ENCODE results near the gene TROAP. TPM values are rescaled to one million over a fixed set of nuclear protein-coding genes. Genes with fewer than 3 reads are reported as not detected.

Gene TROAP
- total and polyA plus RNA-seq, 2 experiments from 2014 or later, result 46.4 to 47.5 TPM

- Histone ChIP-seq H3K4me3 (no peak overlapping the region), H3K27me3 (ENCODE audit: insufficient read depth) (peaks cover 17% of the 10 kb centered on the region; the same call in 1 of the 2 replicates), H3K79me2 (replicated peaks; ENCODE audit: insufficient read depth) (no peaks in the 10 kb centered on the region), H3K36me3 (ENCODE audit: insufficient read depth) (no peaks in the 10 kb centered on the region), H4K20me1 (replicated peaks; ENCODE audit: insufficient read depth) (0 out of 2 replicates have a peak, but pooled peaks cover 3% of the 10 kb centered on the region), H3F3A (replicated peaks; ENCODE audit: low read depth) (no peaks in the 10 kb centered on the region), H3K9me2 (ENCODE audit: insufficient read depth) (no peaks in the 10 kb centered on the region), H2AFZ (no peak overlapping the region), H3K4me1 (ENCODE audit: insufficient read depth) (no peaks in the 10 kb centered on the region), H3K27ac (ENCODE audit: low read depth) (no peak overlapping the region), H3K4me2 (no peak overlapping the region)
- no peak for ATAC-seq
- peak; percentile 69 for DNase-seq (ENCODE audit: low spot score)
- H3K36me3 Mint-ChIP-seq (ENCODE audit: low read depth), result no peaks in the 10 kb centered on the region
- peaks cover 6% of the 10 kb centered on the region for H3K27me3 Mint-ChIP-seq (ENCODE audit: insufficient read depth, low read depth, poor library complexity)
- no peak overlapping the region for H3K4me3 Mint-ChIP-seq
- no peaks in the 10 kb centered on the region for H3K9me3 Mint-ChIP-seq
- TF ChIP-seq ETS1 (IDR thresholded peaks at IDR 0.05) (no peak), ZNF331 (CRISPR knock-in tag; IDR thresholded peaks at IDR 0.05; ENCODE audit: low read depth) (no peak), EZH2phosphoT487 (IDR thresholded peaks at IDR 0.05; ENCODE audit: unreplicated experiment) (no peak), CREB1 (CRISPR knock-in tag; IDR thresholded peaks at IDR 0.05; ENCODE audit: low read depth) (no peak), NANOG (IDR thresholded peaks at IDR 0.05; ENCODE audit: borderline replicate concordance) (no peak), CTCF (conservative IDR thresholded peaks at IDR 0.05; ENCODE audit: low read depth in 2 of 2) (peak in 1 of 2 experiments; percentile 76)
- H3K27ac Mint-ChIP-seq, result no peak overlapping the region
- peaks cover 2% of the 10 kb centered on the region; the same call in 1 of the 3 replicates for H3K4me1 Mint-ChIP-seq
These were observed 34.1 kb downstream of the TROAP start for GRCh38 chr12:49357103-49357678.

- DNase-seq (ENCODE audit: low spot score), result peak; percentile 89
- Histone ChIP-seq H3K4me1 (ENCODE audit: insufficient read depth) (no peaks in the 10 kb centered on the region), H3K27me3 (ENCODE audit: insufficient read depth) (peaks cover 9% of the 10 kb centered on the region; the same call in 1 of the 2 replicates), H3F3A (replicated peaks; ENCODE audit: low read depth) (no peaks in the 10 kb centered on the region), H3K27ac (ENCODE audit: low read depth) (no peak overlapping the region), H3K4me3 (no peak overlapping the region), H3K9me2 (ENCODE audit: insufficient read depth) (no peaks in the 10 kb centered on the region), H3K36me3 (ENCODE audit: insufficient read depth) (no peaks in the 10 kb centered on the region), H3K79me2 (replicated peaks; ENCODE audit: insufficient read depth) (no peaks in the 10 kb centered on the region), H2AFZ (no peak overlapping the region), H4K20me1 (replicated peaks; ENCODE audit: insufficient read depth) (0 out of 2 replicates have a peak, but pooled peaks cover 3% of the 10 kb centered on the region), H3K4me2 (no peak overlapping the region)
- TF ChIP-seq CTCF (conservative IDR thresholded peaks at IDR 0.05; ENCODE audit: low read depth in 2 of 2) (peak; percentile 85 to 91), EZH2 (IDR thresholded peaks at IDR 0.05; ENCODE audit: low read depth, unreplicated experiment) (no peak), ZNF114 (CRISPR knock-in tag; IDR thresholded peaks at IDR 0.05) (no peak)
- Mint-ChIP-seq H3K4me1 (peaks cover 2% of the 10 kb centered on the region; the same call in 1 of the 3 replicates), H3K9me3 (no peaks in the 10 kb centered on the region), H3K4me3 (no peak overlapping the region), H3K27me3 (ENCODE audit: insufficient read depth, low read depth, poor library complexity) (peaks cover 5% of the 10 kb centered on the region), H3K36me3 (ENCODE audit: low read depth) (no peaks in the 10 kb centered on the region), H3K27ac (no peak overlapping the region)
- ATAC-seq, result peak; percentile 97
These were observed 35.6 kb downstream of the TROAP start for GRCh38 chr12:49358483-49359141.
